BLaER1 treated with 17β-estradiol and CSF1 and Interleukin-3, amounts not matched to agents 10 nM and 100 nM (cell line): ENCODE measurements around the gene CNOT4.

Source experiments
- H3K27ac ChIP-seq, 11 experiments: shearing (Covaris generic); formaldehyde crosslinking; 2 replicates each; pipeline ENCODE4 v1.8.1; 2022
- H3K27me3 ChIP-seq, 11 experiments: shearing (Covaris generic); formaldehyde crosslinking; 2 replicates each; pipeline ENCODE4 v1.8.1; 2022
- H3K36me3 ChIP-seq, 11 experiments: shearing (Covaris generic); formaldehyde crosslinking; 2 replicates each; pipeline ENCODE4 v1.8.1; 2022
- H3K4me1 ChIP-seq, 10 experiments: shearing (Covaris generic); formaldehyde crosslinking; 2 replicates each; pipeline ENCODE4 v1.8.1; 2022
- H3K4me2 ChIP-seq, 11 experiments: shearing (Covaris generic); formaldehyde crosslinking; 2 replicates each; pipeline ENCODE4 v1.8.1; 2022
- H3K4me3 ChIP-seq, 10 experiments: shearing (Covaris generic); formaldehyde crosslinking; 2 replicates each; pipeline ENCODE4 v1.8.1; 2022
- H3K9ac ChIP-seq, 11 experiments: shearing (Covaris generic); formaldehyde crosslinking; 2 replicates each; pipeline ENCODE4 v1.8.1; 2022
- H3K9me3 ChIP-seq, 11 experiments: shearing (Covaris generic); formaldehyde crosslinking; replicated peaks in 1 of 11; 2 replicates each; pipeline ENCODE4 v1.8.1; 2022
- H4K20me1 ChIP-seq, 11 experiments: shearing (Covaris generic); formaldehyde crosslinking; 2 replicates each; pipeline ENCODE4 v1.8.1; 2022
- Cebpa-rat ChIP-seq, 11 experiments: shearing (Covaris generic); IDR thresholded peaks; 2 replicates each; pipeline ENCODE4 v1.8.1; 2022

Gene CNOT4

DNA sequence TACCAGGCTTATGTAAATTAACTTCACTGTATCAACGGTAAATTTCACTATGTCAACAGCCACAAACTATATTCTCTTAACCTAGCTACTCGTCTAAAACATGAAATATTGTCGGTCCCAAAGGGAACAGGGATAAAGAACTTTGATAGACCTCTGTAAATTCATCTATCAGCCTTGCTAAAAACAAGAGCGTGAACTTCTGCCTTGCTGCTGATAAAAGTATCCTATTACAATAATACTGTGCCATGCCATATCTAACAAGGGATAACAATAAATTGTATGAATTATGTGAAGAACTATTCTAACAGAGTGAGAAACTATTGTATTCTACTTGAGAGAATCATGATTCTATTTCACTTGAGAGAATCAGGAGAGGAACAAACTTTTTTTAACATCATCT is 117.2 kb downstream of the CNOT4 start:
- Histone ChIP-seq H3K27me3 (no peaks in the 10 kb centered on the region), H3K36me3 (peaks cover 30 to 79% (median 54%) of the 10 kb centered on the region in 11 experiments), H3K4me3 (no peak overlapping the region), H3K4me2 (no peak overlapping the region), H3K9ac (no peak overlapping the region), H4K20me1 (peaks cover 0 to 28% (median 0%) of the 10 kb centered on the region in 11 experiments; a peak in 3 of 22 replicates), H3K4me1 (peaks cover 0 to 4% (median 0%) of the 10 kb centered on the region in 10 experiments; a peak in 2 of 20 replicates), H3K9me3 (no peaks in the 10 kb centered on the region; a peak in 1 of 22 replicates), H3K27ac (no peak overlapping the region)
- no peak for TF ChIP-seq Cebpa-rat (IDR thresholded peaks at IDR 0.05)

DNA sequence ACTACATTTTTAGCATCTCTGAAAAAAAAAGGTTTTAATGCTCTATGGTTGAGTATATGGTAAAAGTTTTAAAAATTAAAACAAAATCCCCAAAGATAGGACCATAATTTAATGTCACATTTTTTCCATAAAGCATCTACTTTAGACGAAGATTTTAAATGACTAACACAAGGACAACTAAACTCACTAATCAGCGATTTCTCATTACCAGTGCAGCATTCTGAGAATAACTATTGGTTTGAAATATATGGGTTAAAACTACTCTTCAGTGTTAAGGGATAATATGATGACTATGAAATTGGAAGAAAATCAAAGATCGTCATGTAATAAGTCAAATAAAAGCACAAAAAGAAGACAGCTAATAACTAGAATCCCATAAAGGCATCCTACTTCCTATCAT is 118.4 kb downstream of the CNOT4 start:
- H4K20me1 ChIP-seq, result peaks cover 0 to 28% (median 0%) of the 10 kb centered on the region in 11 experiments; a peak in 3 of 22 replicates
- H3K36me3 ChIP-seq, result peaks cover 31 to 91% (median 58%) of the 10 kb centered on the region in 11 experiments
- H3K4me2 ChIP-seq, result no peak overlapping the region
- no peak overlapping the region for H3K4me3 ChIP-seq
- H3K9me3 ChIP-seq, result no peaks in the 10 kb centered on the region; a peak in 1 of 22 replicates
- H3K27ac ChIP-seq, result no peak overlapping the region
- no peak overlapping the region for H3K9ac ChIP-seq
- no peaks in the 10 kb centered on the region for H3K27me3 ChIP-seq
- H3K4me1 ChIP-seq, result peaks cover 0 to 4% (median 0%) of the 10 kb centered on the region in 10 experiments; a peak in 2 of 20 replicates
- TF ChIP-seq Cebpa-rat (IDR thresholded peaks at IDR 0.05), result no peak

DNA sequence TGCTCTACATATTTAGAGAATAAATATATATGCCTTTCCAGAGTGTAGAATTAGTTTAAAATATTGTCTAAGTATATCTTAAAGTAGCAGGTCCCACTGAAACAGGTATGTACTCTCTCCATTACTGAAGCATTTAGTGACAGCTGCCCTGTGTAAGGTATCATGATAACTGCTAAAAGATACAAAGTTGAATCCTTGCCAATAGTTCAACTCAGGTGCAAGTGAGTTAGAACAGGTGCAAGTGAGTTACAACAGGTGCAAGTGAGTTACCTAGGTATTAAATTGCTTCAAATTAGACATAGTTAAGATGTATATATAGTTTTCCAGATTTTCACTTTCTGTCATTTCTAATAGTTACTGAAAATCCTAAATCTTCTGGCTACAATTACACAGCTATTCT is 119.1 kb downstream of the CNOT4 start:
- Histone ChIP-seq H3K4me3 (no peak overlapping the region), H3K9me3 (no peaks in the 10 kb centered on the region; a peak in 1 of 22 replicates), H3K4me1 (peaks cover 0 to 4% (median 0%) of the 10 kb centered on the region in 10 experiments; a peak in 2 of 20 replicates), H4K20me1 (peaks cover 0 to 28% (median 0%) of the 10 kb centered on the region in 11 experiments; a peak in 3 of 22 replicates), H3K36me3 (peaks cover 31 to 91% (median 60%) of the 10 kb centered on the region in 11 experiments), H3K27me3 (no peaks in the 10 kb centered on the region), H3K9ac (no peak overlapping the region), H3K27ac (no peak overlapping the region), H3K4me2 (no peak overlapping the region; a peak in 1 of 22 replicates)
- TF ChIP-seq Cebpa-rat (IDR thresholded peaks at IDR 0.05), result no peak

DNA sequence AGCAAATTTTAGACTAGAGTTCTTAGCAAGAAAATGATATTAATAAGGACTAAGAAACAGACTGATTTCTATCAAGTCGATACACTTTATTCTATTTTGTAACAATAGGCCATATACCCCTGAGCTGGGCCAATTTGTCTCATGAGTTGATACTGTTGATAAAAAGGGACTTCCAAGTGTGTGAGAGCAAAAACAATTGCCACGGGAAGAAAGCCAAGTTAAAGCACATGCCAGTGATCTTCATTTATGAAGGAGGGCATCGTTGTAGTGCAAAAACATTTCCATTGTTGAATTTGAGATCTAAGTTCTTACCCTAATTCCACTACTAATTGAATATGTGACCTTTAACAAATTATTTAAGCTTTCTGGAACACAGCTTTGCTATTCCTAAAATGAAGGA is 119.9 kb downstream of the CNOT4 start:
- TF ChIP-seq Cebpa-rat (IDR thresholded peaks at IDR 0.05), result no peak
- Histone ChIP-seq H3K4me3 (no peak overlapping the region), H3K27me3 (no peaks in the 10 kb centered on the region), H3K9ac (no peak overlapping the region), H3K27ac (no peak overlapping the region), H3K4me1 (peaks cover 0 to 4% (median 0%) of the 10 kb centered on the region in 10 experiments; a peak in 2 of 20 replicates), H3K36me3 (peaks cover 24 to 91% (median 57%) of the 10 kb centered on the region in 11 experiments), H3K9me3 (no peaks in the 10 kb centered on the region; a peak in 1 of 22 replicates), H3K4me2 (no peak overlapping the region), H4K20me1 (peaks cover 0 to 28% (median 0%) of the 10 kb centered on the region in 11 experiments; a peak in 4 of 22 replicates)

DNA sequence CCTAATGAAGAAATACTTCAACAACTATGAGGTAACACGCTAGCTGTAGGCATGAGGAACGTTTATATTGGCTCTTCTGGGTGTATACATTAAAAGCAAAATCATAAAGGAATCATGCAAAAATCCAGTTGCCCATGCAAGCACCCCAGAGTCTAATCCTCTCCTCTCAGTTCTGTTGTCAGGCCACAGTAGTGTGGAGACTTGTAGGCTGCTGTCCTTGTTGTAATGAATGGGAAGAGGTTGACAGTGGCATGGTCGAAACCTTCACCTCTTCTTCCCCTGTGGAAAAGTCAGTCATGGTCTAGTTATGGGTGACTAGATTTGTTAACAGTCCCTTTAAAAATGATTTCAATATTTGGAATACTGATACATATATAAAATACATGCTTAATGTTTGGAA is 121.3 kb downstream of the CNOT4 start:
- Histone ChIP-seq H3K9ac (no peak overlapping the region), H3K9me3 (no peaks in the 10 kb centered on the region), H3K27me3 (no peaks in the 10 kb centered on the region), H3K4me1 (peaks cover 0 to 4% (median 0%) of the 10 kb centered on the region in 10 experiments; a peak in 2 of 20 replicates), H3K36me3 (peaks cover 13 to 78% (median 44%) of the 10 kb centered on the region in 11 experiments; a peak in 21 of 22 replicates), H3K4me3 (no peak overlapping the region), H3K27ac (no peak overlapping the region), H3K4me2 (no peak overlapping the region), H4K20me1 (peaks cover 0 to 28% (median 0%) of the 10 kb centered on the region in 11 experiments; a peak in 4 of 22 replicates)
- no peak for TF ChIP-seq Cebpa-rat (IDR thresholded peaks at IDR 0.05)

DNA sequence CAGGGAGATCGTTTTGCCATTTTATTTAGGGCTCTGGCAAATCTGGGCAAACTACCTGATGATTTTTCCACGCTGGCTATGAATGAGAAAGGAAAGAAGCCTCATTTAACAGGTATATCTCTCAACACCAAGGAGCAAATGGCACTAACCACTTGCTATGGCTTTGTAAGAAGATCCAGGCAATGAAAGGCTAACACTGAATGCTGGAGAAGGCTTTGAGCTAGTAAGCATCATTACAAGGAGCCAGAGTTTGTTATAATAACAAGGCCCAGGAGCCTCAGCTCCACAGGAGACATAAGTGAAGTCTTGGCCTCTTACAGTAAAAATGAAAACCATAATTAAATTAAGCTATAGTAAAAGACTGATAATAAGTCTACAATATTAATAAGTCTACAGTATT is 123.1 kb downstream of the CNOT4 start:
- Histone ChIP-seq H3K4me2 (no peak overlapping the region), H3K27me3 (no peaks in the 10 kb centered on the region)

DNA sequence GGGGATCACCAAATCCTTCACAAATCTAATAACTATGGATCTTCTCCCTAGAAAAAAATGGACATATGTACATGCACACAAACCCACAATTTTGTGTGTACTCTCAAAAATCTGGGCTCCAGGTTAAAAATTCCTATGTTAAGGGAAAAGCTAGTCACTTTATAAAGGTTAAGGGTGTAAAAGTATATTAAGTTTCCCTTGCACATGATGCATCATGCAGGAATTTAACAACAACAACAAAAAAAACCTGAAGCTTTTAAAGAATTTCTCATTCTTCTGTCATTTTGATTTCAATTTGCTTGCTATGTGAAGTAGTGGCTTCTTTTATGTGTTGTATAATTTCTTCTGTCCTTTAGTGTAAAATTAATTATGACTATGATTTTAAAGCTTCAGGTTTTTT is 123.7 kb downstream of the CNOT4 start:
- H3K36me3 ChIP-seq, result peaks cover 7 to 71% (median 29%) of the 10 kb centered on the region in 11 experiments; a peak in 20 of 22 replicates
- no peaks in the 10 kb centered on the region for H3K9me3 ChIP-seq
- no peak for TF ChIP-seq Cebpa-rat (IDR thresholded peaks at IDR 0.05)
- no peak overlapping the region for H3K4me2 ChIP-seq
- peaks cover 0 to 4% (median 0%) of the 10 kb centered on the region in 10 experiments; a peak in 2 of 20 replicates for H3K4me1 ChIP-seq
- H3K27ac ChIP-seq, result no peak overlapping the region
- H3K9ac ChIP-seq, result no peak overlapping the region
- peaks cover 0 to 35% (median 0%) of the 10 kb centered on the region in 11 experiments; a peak in 3 of 22 replicates for H4K20me1 ChIP-seq
- no peak overlapping the region for H3K4me3 ChIP-seq
- no peaks in the 10 kb centered on the region for H3K27me3 ChIP-seq

More for the DNA sequence above, 123.1 kb downstream of the CNOT4 start:
- H3K9ac ChIP-seq, result no peak overlapping the region
- H3K36me3 ChIP-seq, result peaks cover 7 to 72% (median 31%) of the 10 kb centered on the region in 11 experiments; a peak in 20 of 22 replicates
- TF ChIP-seq Cebpa-rat (IDR thresholded peaks at IDR 0.05), result no peak
- peaks cover 0 to 4% (median 0%) of the 10 kb centered on the region in 10 experiments; a peak in 2 of 20 replicates for H3K4me1 ChIP-seq
- H3K4me3 ChIP-seq, result no peak overlapping the region
- peaks cover 0 to 35% (median 0%) of the 10 kb centered on the region in 11 experiments; a peak in 4 of 22 replicates for H4K20me1 ChIP-seq
- H3K27ac ChIP-seq, result no peak overlapping the region
- no peaks in the 10 kb centered on the region for H3K9me3 ChIP-seq

DNA sequence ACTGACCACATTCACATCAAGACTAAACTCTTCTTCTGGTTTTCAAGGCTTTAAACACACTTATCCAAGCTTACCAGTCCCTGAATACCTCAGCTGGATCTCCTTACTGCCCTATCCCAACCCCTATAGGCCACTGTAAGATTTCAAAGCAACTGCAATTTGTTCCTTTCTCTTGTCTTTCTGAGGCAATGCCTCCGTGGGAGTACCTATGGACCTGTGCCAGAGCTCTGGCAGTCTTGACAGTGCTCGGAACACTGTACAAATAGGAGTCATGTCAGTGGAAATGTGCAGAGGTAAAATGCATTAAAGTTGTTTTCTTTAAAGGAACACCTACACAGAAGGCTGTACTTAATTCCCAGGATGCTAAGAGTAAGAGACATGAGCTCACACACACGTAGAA is 124.7 kb downstream of the CNOT4 start:
- no peak for TF ChIP-seq Cebpa-rat (IDR thresholded peaks at IDR 0.05)
- no peak overlapping the region for H3K4me3 ChIP-seq

DNA sequence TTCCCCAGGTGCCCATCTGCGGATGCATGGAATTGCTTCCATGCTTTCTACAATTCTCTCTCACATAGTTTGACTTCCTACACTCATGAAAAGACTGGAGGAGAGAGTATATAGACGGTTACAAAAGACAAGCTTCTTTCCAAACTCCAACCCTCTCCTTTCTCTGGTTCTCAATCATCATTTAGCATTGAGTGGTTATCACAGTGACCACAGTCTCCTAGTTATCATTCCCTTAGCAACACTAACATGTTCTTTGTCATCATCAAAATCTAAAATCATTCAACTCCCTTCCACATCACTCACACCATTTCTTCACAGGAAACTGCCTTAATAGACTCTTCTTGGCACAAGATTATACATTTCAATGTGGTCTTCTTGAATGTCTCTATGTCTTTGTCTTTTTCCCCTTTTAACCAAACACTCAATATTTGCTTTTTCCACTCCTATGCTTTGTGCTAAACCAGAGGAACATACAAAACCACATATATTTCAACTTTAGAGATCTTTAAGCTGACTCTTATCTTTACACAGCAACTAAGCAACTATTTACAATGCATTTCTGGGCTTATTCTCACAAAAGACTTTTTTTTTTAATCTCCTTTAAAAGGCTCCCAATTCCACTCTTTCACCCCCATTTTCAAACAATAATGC is 126.3 kb downstream of the CNOT4 start:
- H3K27ac ChIP-seq, result no peak overlapping the region
- H3K9ac ChIP-seq, result no peak overlapping the region
- H3K36me3 ChIP-seq, result peaks cover 2 to 60% (median 16%) of the 10 kb centered on the region in 11 experiments; a peak in 21 of 22 replicates
- peaks cover 0 to 23% (median 0%) of the 10 kb centered on the region in 11 experiments; a peak in 3 of 22 replicates for H4K20me1 ChIP-seq
- TF ChIP-seq Cebpa-rat (IDR thresholded peaks at IDR 0.05), result no peak
- no peaks in the 10 kb centered on the region for H3K27me3 ChIP-seq
- no peak overlapping the region for H3K4me3 ChIP-seq
- H3K4me1 ChIP-seq, result no peaks in the 10 kb centered on the region
- no peaks in the 10 kb centered on the region for H3K9me3 ChIP-seq
- no peak overlapping the region for H3K4me2 ChIP-seq

More for the DNA sequence above, 124.7 kb downstream of the CNOT4 start:
- H3K36me3 ChIP-seq, result peaks cover 4 to 63% (median 22%) of the 10 kb centered on the region in 11 experiments; a peak in 20 of 22 replicates
- H3K9ac ChIP-seq, result no peak overlapping the region
- H3K4me2 ChIP-seq, result no peak overlapping the region
- no peaks in the 10 kb centered on the region for H3K27me3 ChIP-seq
- no peaks in the 10 kb centered on the region for H3K9me3 ChIP-seq
- no peak overlapping the region for H3K27ac ChIP-seq
- peaks cover 0 to 29% (median 0%) of the 10 kb centered on the region in 11 experiments; a peak in 3 of 22 replicates for H4K20me1 ChIP-seq
- no peaks in the 10 kb centered on the region for H3K4me1 ChIP-seq
